ENCODE measurements around the gene RUNX2. TPM values are rescaled to one million over a fixed set of nuclear protein-coding genes. Genes with fewer than 3 reads are reported as not detected.

RUNX2 gene
- total and polyA plus RNA-seq, 2 of the 8 experiments (the other 6 are each of a cell fraction or from before 2014, with no cell fraction given), result 0.26 to 1.2 TPM

GRCh38 chr6:45666846-45667245, 338.7 kb downstream of the RUNX2 start:
- H3K4me1 ChIP-seq (replicated peaks in 1 of 4; ENCODE audit: control insufficient read depth in 3 of 4, insufficient read depth in 4 of 4, low read length in 3 of 4), result peaks cover 0 to 11% (median 4%) of the 10 kb centered on the region in 4 experiments; a peak in 5 of 7 replicates
- no peak overlapping the region for H2AFZ ChIP-seq (ENCODE audit: low read length)
- no peak overlapping the region for H4K91ac ChIP-seq (replicated peaks; ENCODE audit: insufficient read length, low read length)
- 92% methylated on average over 3 of the region's 3 CpGs; no CpG with 5 or more reads in 1 of the 2 experiments for WGBS, 2 experiments (ENCODE audit: extremely low coverage in 1 of 2, insufficient coverage in 1 of 2, insufficient read length in 1 of 2, insufficient replicate concordance in 2 of 2, low coverage in 1 of 2, low lambda C conversion rate in 2 of 2, missing lambda C conversion rate in 1 of 2)
- H3K9me3 ChIP-seq (ENCODE audit: insufficient read depth in 2 of 2, low read depth in 1 of 2, low read length in 1 of 2), result no peaks in the 10 kb centered on the region
- no peak overlapping the region for H3K9ac ChIP-seq (replicated peaks in 1 of 4; ENCODE audit: extremely low read depth in 1 of 4, low read depth in 3 of 4, low read length in 3 of 4)
- H3K4ac ChIP-seq (replicated peaks; ENCODE audit: insufficient read length, low read depth, low read length), result no peak overlapping the region
- H2BK15ac ChIP-seq (ENCODE audit: low read length), result no peak overlapping the region
- H3K23ac ChIP-seq (ENCODE audit: insufficient read length), result no peak overlapping the region
- no peaks in the 10 kb centered on the region for H3K79me1 ChIP-seq (ENCODE audit: low read depth, low read length)
- H2BK12ac ChIP-seq (ENCODE audit: low read depth, low read length), result no peak overlapping the region
- ChIA-PET POLR2A (ENCODE audit: partially characterized antibody) (no interaction called here), CTCF (ENCODE audit: partially characterized antibody) (interaction anchor here (0.6 to 0.9 kb wide), 4 partner anchors 11 to 1535 kb away, joined by 3 to 4 read pairs (median 3); no protein-coding TSS in a partner anchor)
- H3K27me3 ChIP-seq (replicated peaks in 1 of 4; ENCODE audit: control insufficient read depth in 3 of 4, extremely low read depth in 1 of 4, insufficient read depth in 3 of 4, low read length in 3 of 4), result peaks cover 12 to 31% (median 27%) of the 10 kb centered on the region in 4 experiments
- H2BK20ac ChIP-seq (ENCODE audit: low read length), result no peak overlapping the region
- no peak overlapping the region for H2BK5ac ChIP-seq (ENCODE audit: low read depth, low read length)
- peaks cover 7% of the 10 kb centered on the region; the same call in 1 of the 2 replicates for H3K23me2 ChIP-seq (ENCODE audit: low read depth, low read length)
- H2BK120ac ChIP-seq (replicated peaks; ENCODE audit: low read depth, low read length), result no peak overlapping the region
- H3K4me3 ChIP-seq (ENCODE audit: extremely low read depth in 1 of 4, insufficient read depth in 2 of 4, low read depth in 3 of 4, low read length in 4 of 4), result no peak overlapping the region
- no peak overlapping the region for H3K4me2 ChIP-seq (ENCODE audit: insufficient read depth in 1 of 2, low read depth in 2 of 2, low read length in 2 of 2)
- DNase-seq (ENCODE audit: low read depth in 1 of 2, low spot score in 2 of 2), result no peak
- FAIRE-seq, result no peak
- no peak overlapping the region for H3K14ac ChIP-seq (ENCODE audit: insufficient read length)
- H3K27ac ChIP-seq (ENCODE audit: low read depth, low read length), result no peak overlapping the region
- no peak overlapping the region for H4K5ac ChIP-seq (ENCODE audit: insufficient read length, low read depth, low read length)
- no peak overlapping the region for H3K18ac ChIP-seq (ENCODE audit: extremely low read depth, low read length)
- H4K20me1 ChIP-seq (replicated peaks in 1 of 2; ENCODE audit: control insufficient read depth in 1 of 2, insufficient read depth in 2 of 2, low read length in 2 of 2), result no peaks in the 10 kb centered on the region
- H2AK5ac ChIP-seq (ENCODE audit: low read depth, low read length), result no peak overlapping the region
- H4K8ac ChIP-seq (ENCODE audit: extremely low read depth, insufficient read depth, low read length), result no peak overlapping the region
- no peaks in the 10 kb centered on the region for H3K79me2 ChIP-seq (ENCODE audit: control insufficient read depth in 1 of 2, insufficient read depth in 2 of 2, low read length in 2 of 2)
- no peak overlapping the region for H3K56ac ChIP-seq (replicated peaks; ENCODE audit: insufficient read length, low read depth, low read length)
- H3K36me3 ChIP-seq (ENCODE audit: control insufficient read depth in 2 of 4, insufficient read depth in 4 of 4, low read length in 3 of 4), result no peaks in the 10 kb centered on the region
- TF ChIP-seq GTF2F1 (IDR thresholded peaks at IDR 0.05; ENCODE audit: borderline replicate concordance, low read depth, low read length) (no peak), JUND (IDR thresholded peaks at IDR 0.05; ENCODE audit: low read length) (no peak), RAD21 (IDR thresholded peaks at IDR 0.05 in 1 of 2, conservative IDR thresholded peaks at IDR 0.05 in 1 of 2; ENCODE audit: low read depth in 2 of 2, low read length in 2 of 2) (no peak), EGR1 (IDR thresholded peaks at IDR 0.05; ENCODE audit: borderline replicate concordance, low read depth, low read length) (no peak), RXRA (IDR thresholded peaks at IDR 0.05; ENCODE audit: insufficient read depth, low read depth, low read length) (no peak), CBX5 (IDR thresholded peaks at IDR 0.05; ENCODE audit: low read depth, low read length) (no peak), HDAC2 (IDR thresholded peaks at IDR 0.05; ENCODE audit: borderline replicate concordance in 1 of 2, low read depth in 2 of 2, low read length in 2 of 2) (no peak), ASH2L (IDR thresholded peaks at IDR 0.05; ENCODE audit: low read length) (no peak), MAFK (IDR thresholded peaks at IDR 0.05; ENCODE audit: low read depth, low read length) (no peak), TAF1 (IDR thresholded peaks at IDR 0.05; ENCODE audit: low read depth, low read length) (no peak), GABPA (IDR thresholded peaks at IDR 0.05; ENCODE audit: borderline replicate concordance, insufficient read depth, low read length) (no peak), CHD1 (IDR thresholded peaks at IDR 0.05; ENCODE audit: low read depth, low read length) (no peak), JUN (IDR thresholded peaks at IDR 0.05; ENCODE audit: low read depth, low read length) (no peak)

All from H1 (cell line).